Sigmoid colon (tissue), 7 donors: ENCODE measurements around the gene GIT2. TPM values are rescaled to one million over a fixed set of nuclear protein-coding genes. Genes with fewer than 3 reads are reported as not detected.

Experiments used
- DNase-seq: peaks from one replicate; pipeline ENCODE4 v3.0.0-alpha.2; 2019
- H3K27ac ChIP-seq, 4 donors: fragments of 200-600 bp; sonication (generic); one replicate each; pipeline ENCODE4 v1.5.1; 2016 to 2019; ENCODE audit warnings: mild to moderate bottlenecking in 1 of 4
- H3K27me3 ChIP-seq, 3 donors: fragments of 200-600 bp; sonication (generic); one replicate each; pipeline ENCODE4 v1.5.1; 2019; ENCODE audit warnings: mild to moderate bottlenecking in 1 of 3
- H3K36me3 ChIP-seq, 4 donors: fragments of 200-600 bp; sonication (generic); one replicate each; pipeline ENCODE4 v1.5.1; 2016 to 2019
- H3K4me1 ChIP-seq, 4 donors: fragments of 200-600 bp; sonication (generic); one replicate each; pipeline ENCODE4 v1.5.1; 2017 to 2019
- H3K4me3 ChIP-seq, 4 donors: fragments of 200-600 bp; sonication (generic); one replicate each; pipeline ENCODE4 v1.5.1; 2017 to 2019; ENCODE audit warnings: mild to moderate bottlenecking in 2 of 4, moderate library complexity in 1 of 4
- H3K9me3 ChIP-seq, 4 donors: fragments of 200-600 bp in 3 of 4; sonication (generic) in 3 of 4; one replicate each; pipeline versions ENCODE4 v1.5.1 to v1.6.1; 2013 to 2019
- CTCF ChIP-seq, 4 experiments: fragments of 450-650 bp in 3 of 4; fragments of 200-600 bp in 1 of 4; IDR thresholded peaks; one replicate each; pipeline ENCODE4 v1.5.1; 2016 to 2019; ENCODE audit warnings: antibody characterized with exemption in 4 of 4, mild to moderate bottlenecking in 3 of 4, moderate library complexity in 2 of 4
- EP300 ChIP-seq, 4 donors: sonication (generic); formaldehyde crosslinking; IDR thresholded peaks; one replicate each; pipeline ENCODE4 v1.6.1; 2017; ENCODE audit warnings: antibody characterized with exemption in 4 of 4
- POLR2A ChIP-seq, 2 donors: fragments of 450-650 bp; IDR thresholded peaks; one replicate each; pipeline ENCODE4 v1.6.1; 2016; ENCODE audit warnings: antibody characterized with exemption in 2 of 2, mild to moderate bottlenecking in 2 of 2, moderate library complexity in 2 of 2
- POLR2AphosphoS5 ChIP-seq, 4 donors: sonication (generic); formaldehyde crosslinking; IDR thresholded peaks; one replicate each; pipeline ENCODE4 v1.6.1; 2017; ENCODE audit warnings: antibody characterized with exemption in 4 of 4
- WGBS, 2 donors: extraction: QIAGEN DNeasy Blood & Tissue Kit; methylation state at CpG; one replicate each; pipeline ENCODE4 v1.1.7; 2013; 5-methylcytosine and 5-hydroxymethylcytosine counted together
- intact Hi-C: fragments of 100-400 bp; cut with DNase I; formaldehyde crosslinking; loops from one replicate; pipeline ENCODE4 v1.15.1; 2023
- polyA plus RNA-seq, 3 donors: library from polyadenylated mRNA; stranded (reverse); fragments of 200-250 nt; gene quantifications; one replicate each; pipeline ENCODE4 v1.2.3, GENCODE V29; 2013
- total RNA-seq, 4 donors: library from RNA; depleted of rRNA; stranded (reverse); fragments of >200 nt; gene quantifications; one replicate each; pipeline ENCODE4 v1.1.0, GENCODE V29; 2016
- donor health status: healthy with polysubstance abuse.
- donor health status: Bipolar disorder and iron deficiency.
- donor health status: healthy.

The GIT2 gene
- total and polyA plus RNA-seq, 7 donors: 6.0 to 54.6 (median 26.7) TPM

DNA sequence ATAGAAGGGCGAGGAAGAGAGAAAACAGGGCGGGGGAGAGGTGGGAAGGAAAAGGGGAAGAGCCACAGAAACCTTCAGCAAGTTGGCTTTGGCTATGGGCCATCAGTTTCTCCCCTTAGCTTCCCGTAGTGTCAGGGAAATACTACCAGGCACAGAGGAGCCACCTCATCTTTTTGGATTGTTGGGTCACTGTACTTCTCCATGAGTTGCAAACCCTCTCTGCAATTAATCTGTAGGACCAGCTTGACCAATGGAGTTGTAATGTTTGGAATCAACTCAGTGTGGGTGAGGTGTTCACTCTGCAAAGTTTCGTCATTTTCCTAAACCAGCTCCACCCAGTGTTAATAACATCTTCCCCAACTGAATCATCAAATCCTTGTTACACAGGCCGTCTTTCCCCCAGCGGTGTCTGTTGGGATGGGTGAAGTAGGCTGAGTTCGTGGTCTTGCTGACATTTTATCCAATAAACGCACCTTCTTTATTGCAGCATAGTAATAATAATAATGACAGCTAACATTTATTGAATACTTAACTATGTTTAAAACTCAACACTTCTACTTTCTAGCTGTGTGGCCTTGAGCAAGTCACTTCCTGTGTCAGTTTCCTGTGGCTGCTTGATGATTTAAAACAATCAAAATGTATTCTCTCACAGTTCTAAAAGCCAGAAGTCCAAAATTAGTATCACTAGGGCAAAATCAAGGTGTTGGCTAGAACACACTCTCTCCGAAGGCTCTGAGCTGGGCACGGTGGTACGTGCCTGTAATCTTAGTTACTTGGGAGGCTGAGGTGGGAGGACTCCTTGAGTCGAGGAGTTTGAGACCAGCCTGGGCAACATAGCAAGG, 107.8 kb downstream of the GIT2 start:
- intact Hi-C loops: loop anchor here (10.0 kb wide), 1 partner anchor 314 kb away; the partner anchor contains the start of genes MMAB and MVK
- no peaks in the 10 kb centered on the region for H3K9me3 ChIP-seq
- TF ChIP-seq CTCF (IDR thresholded peaks at IDR 0.05): no peak
- TF ChIP-seq POLR2AphosphoS5 (IDR thresholded peaks at IDR 0.05): no peak
- TF ChIP-seq POLR2A (IDR thresholded peaks at IDR 0.05): no peak
- TF ChIP-seq EP300 (IDR thresholded peaks at IDR 0.05): no peak
- H3K27me3 ChIP-seq: peaks cover 0 to 6% (median 0%) of the 10 kb centered on the region in 3 donors
- H3K27ac ChIP-seq: peak overlapping the region in 3 of 4 donors; percentile 3 to 56 (median 8)
- H3K36me3 ChIP-seq: no peaks in the 10 kb centered on the region
- H3K4me3 ChIP-seq: no peak overlapping the region
- 49 to 50% methylated on average over 12 of the region's 12 CpGs for WGBS, 2 donors
- no peak for DNase-seq
- H3K4me1 ChIP-seq: no peaks in the 10 kb centered on the region

DNA sequence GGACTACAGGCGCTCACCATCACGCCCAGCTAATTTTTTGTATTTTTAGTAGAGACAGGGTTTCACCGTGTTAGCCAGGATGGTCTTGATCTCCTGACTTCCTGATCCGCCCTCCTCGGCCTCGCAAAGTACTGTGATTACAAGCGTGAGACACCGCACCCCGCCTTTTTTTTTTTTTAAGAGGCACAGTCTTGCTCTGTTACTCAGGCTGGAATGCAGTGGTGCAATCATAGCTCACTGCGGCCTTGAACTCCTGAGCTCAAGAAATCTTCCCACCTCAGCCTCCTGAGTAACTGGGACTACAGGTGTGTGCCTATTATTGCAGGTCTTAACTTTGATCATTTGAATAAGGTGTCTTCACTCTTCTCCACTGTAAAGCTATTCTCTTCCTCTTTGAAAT, 110.6 kb downstream of the GIT2 start:
- DNase-seq: no peak
- Histone ChIP-seq H3K4me1 (peaks cover 0 to 5% (median 4%) of the 10 kb centered on the region in 4 donors), H3K27me3 (peaks cover 0 to 6% (median 0%) of the 10 kb centered on the region in 3 donors), H3K27ac (no peak overlapping the region), H3K36me3 (no peaks in the 10 kb centered on the region), H3K9me3 (no peaks in the 10 kb centered on the region), H3K4me3 (no peak overlapping the region)
- 26 to 79% methylated on average over 10 of the region's 10 CpGs for WGBS, 2 donors
- no peak for TF ChIP-seq POLR2A (IDR thresholded peaks at IDR 0.05)
- no peak for TF ChIP-seq CTCF (IDR thresholded peaks at IDR 0.05)
- no peak for TF ChIP-seq EP300 (IDR thresholded peaks at IDR 0.05)
- TF ChIP-seq POLR2AphosphoS5 (IDR thresholded peaks at IDR 0.05): no peak
- intact Hi-C loops: loop anchor here (10.0 kb wide), 1 partner anchor 311 kb away; the partner anchor contains the start of genes MMAB and MVK

DNA sequence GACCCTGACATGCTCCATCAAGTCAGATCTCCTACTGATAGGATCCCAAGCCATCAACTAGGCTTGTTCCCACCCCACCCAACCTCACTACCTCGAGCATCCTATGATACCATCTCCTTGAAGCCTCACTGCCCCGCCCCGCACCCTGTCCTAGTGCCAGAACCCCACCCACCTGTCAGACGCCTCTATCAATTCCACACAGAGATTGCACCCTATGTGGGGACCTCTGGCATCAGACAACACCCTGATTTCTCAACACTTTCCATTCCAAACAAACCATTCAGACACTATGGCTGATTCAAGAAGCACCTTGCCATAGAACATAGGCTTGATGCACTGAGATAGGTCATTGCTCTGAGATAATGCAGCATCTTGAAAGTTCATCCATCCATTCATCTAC, 112.7 kb downstream of the GIT2 start:
- Histone ChIP-seq H3K4me3 (no peak overlapping the region), H3K36me3 (no peaks in the 10 kb centered on the region), H3K27me3 (peaks cover 0 to 6% (median 0%) of the 10 kb centered on the region in 3 donors), H3K27ac (no peak overlapping the region), H3K4me1 (peaks cover 0 to 19% (median 16%) of the 10 kb centered on the region in 4 donors), H3K9me3 (no peaks in the 10 kb centered on the region)
- DNase-seq: no peak
- intact Hi-C loops: loop anchor here (10.0 kb wide), 1 partner anchor 309 kb away; the partner anchor contains the start of genes MMAB and MVK
- TF ChIP-seq CTCF (IDR thresholded peaks at IDR 0.05) (no peak), POLR2A (IDR thresholded peaks at IDR 0.05) (no peak), POLR2AphosphoS5 (IDR thresholded peaks at IDR 0.05) (no peak), EP300 (IDR thresholded peaks at IDR 0.05) (no peak)
- WGBS, 2 donors: 20 to 56% methylated on average over 4 of the region's 4 CpGs

- Histone ChIP-seq H3K27me3 (peaks cover 0 to 6% (median 0%) of the 10 kb centered on the region in 3 donors), H3K4me3 (no peak overlapping the region), H3K36me3 (no peaks in the 10 kb centered on the region), H3K27ac (no peak overlapping the region), H3K9me3 (no peaks in the 10 kb centered on the region), H3K4me1 (peaks cover 0 to 28% (median 25%) of the 10 kb centered on the region in 4 donors)
- 92 to 96% methylated on average over 2 of the region's 2 CpGs for WGBS, 2 donors
- TF ChIP-seq EP300 (IDR thresholded peaks at IDR 0.05) (no peak), POLR2AphosphoS5 (IDR thresholded peaks at IDR 0.05) (no peak), CTCF (IDR thresholded peaks at IDR 0.05) (no peak), POLR2A (IDR thresholded peaks at IDR 0.05) (no peak)
- no peak for DNase-seq
- intact Hi-C loops: loop anchor here (10.0 kb wide), 1 partner anchor 307 kb away; the partner anchor contains the start of genes MMAB and MVK
These were observed 114.4 kb downstream of the GIT2 start for GRCh38 chr12:109881752-109882151.
